ENCODE results near the gene JUNB.

DNA sequence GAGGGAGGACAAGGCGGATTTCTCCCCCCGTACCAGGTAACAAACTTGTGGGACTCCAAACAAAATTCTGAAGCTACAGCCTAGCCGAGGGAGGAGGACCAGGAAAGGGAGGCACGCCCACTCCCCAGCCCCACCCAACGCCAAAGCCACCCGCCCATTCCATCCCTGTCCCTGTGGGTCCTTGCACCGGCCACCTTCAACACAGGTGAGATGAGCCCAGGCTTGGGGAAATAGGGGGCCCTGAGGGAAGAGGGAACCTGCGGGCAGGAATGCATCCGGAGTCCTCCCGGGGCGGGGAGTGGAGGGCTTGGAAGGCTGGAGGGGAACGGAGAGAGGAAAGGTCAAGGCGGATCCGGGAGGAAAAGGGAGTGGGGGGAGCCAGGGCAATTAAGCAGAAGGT, 39.7 kb upstream of the JUNB start, which contains the start of gene BEST2:
- no peak for TF ChIP-seq POLR2A (IDR thresholded peaks at IDR 0.05)
- no peak for TF ChIP-seq CTCF (IDR thresholded peaks at IDR 0.05)
